Fibroblast of mammary gland (primary cell): ENCODE data around the gene MRPS2.

ENCODE experiments used
- DNase-seq: peaks from one replicate; pipeline ENCODE4 v3.0.0-alpha.2; 2010; ENCODE audit warnings: low read depth
- H3K4me3 ChIP-seq: 2 replicates; pipeline ENCODE4 v1.5.1; 2011; ENCODE audit warnings: low read depth, mild to moderate bottlenecking, low read length, moderate library complexity; ENCODE audit not compliant: control insufficient read depth
- CTCF ChIP-seq: conservative IDR thresholded peaks from 2 replicates; pipeline ENCODE4 v1.5.1; 2011; ENCODE audit warnings: low read depth, low read length, inconsistent platforms; ENCODE audit not compliant: control insufficient read depth, insufficient read depth

Gene MRPS2

GRCh38 chr9:135505406-135506187 is 5.1 kb downstream of the MRPS2 start:
- DNase-seq, result no peak
- TF ChIP-seq CTCF, result no peak
- no peak overlapping the region for H3K4me3 ChIP-seq

GRCh38 chr9:135506327-135507103 is 6.0 kb downstream of the MRPS2 start:
- no peak for DNase-seq
- no peak for TF ChIP-seq CTCF
- no peak overlapping the region for H3K4me3 ChIP-seq

- no peak for DNase-seq
- no peak overlapping the region for H3K4me3 ChIP-seq
- TF ChIP-seq CTCF, result no peak
Observed at GRCh38 chr9:135507104-135508035, 6.9 kb downstream of the MRPS2 start.

GRCh38 chr9:135508211-135508820 is 7.8 kb downstream of the MRPS2 start:
- no peak for DNase-seq
- H3K4me3 ChIP-seq, result no peak overlapping the region
- TF ChIP-seq CTCF, result no peak

GRCh38 chr9:135509458-135509857 is 9.0 kb downstream of the MRPS2 start:
- TF ChIP-seq CTCF, result no peak
- H3K4me3 ChIP-seq, result no peak overlapping the region
- no peak for DNase-seq

- no peak overlapping the region for H3K4me3 ChIP-seq
- no peak for TF ChIP-seq CTCF
Observed at GRCh38 chr9:135512241-135512603, 11.7 kb downstream of the MRPS2 start.

More at GRCh38 chr9:135512241-135512603, 11.7 kb downstream of the MRPS2 start:
- no peak for DNase-seq
